ENCODE data around the gene DTX3. TPM values are rescaled to one million over a fixed set of nuclear protein-coding genes. Genes with fewer than 3 reads are reported as not detected.

The DTX3 gene
- polyA plus RNA-seq, 3 donors: 0.08 to 1.3 TPM; not detected in 1

DNA sequence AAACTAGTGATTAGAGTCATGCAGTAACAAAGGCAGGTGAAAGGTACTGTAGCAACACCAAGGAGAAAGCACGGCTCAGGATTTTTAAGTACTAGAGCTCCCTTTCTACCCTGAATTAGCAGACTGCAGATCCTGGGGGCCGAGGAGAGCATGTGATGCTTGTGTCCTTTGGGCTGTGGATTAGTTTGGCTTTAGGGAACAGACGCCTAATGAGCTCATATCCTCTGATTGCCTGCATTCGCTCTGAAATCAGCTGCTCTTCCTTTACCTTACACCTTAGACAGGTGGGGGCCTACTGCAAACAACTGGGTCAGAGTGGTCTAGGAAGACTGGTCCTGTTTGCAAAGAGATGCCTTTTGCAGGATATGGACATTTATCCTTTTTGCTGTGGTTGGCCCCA is 11.4 kb upstream of the DTX3 start:
- WGBS (ENCODE audit: insufficient coverage): 80% methylated on average over 1 of the region's 4 CpGs
- peaks cover 29 to 43% of the 10 kb centered on the region in 2 donors for H3K36me3 ChIP-seq (replicated peaks in 1 of 2; ENCODE audit: control insufficient read depth in 1 of 2, insufficient read depth in 2 of 2, low read length in 2 of 2)
- Mint-ChIP-seq H3K4me3 (no peak overlapping the region), H3K27ac (no peak overlapping the region), H3K27me3 (ENCODE audit: low read depth in 3 of 3) (peaks cover 2 to 9% (median 7%) of the 10 kb centered on the region in 3 donors), H3K9me3 (no peaks in the 10 kb centered on the region), H3K4me1 (peaks cover 25% of the 10 kb centered on the region), H3K36me3 (peaks cover 33 to 40% of the 10 kb centered on the region in 2 donors)
- H3K9ac ChIP-seq (ENCODE audit: insufficient read depth, low read length, poor library complexity, severe bottlenecking): no peak overlapping the region
- intact Hi-C loops (cut with micrococcal nuclease): no loop called here
- DNase-seq: no peak
- H3K4me3 ChIP-seq (replicated peaks in 1 of 3; ENCODE audit: low read depth in 2 of 3, low read length in 3 of 3): no peak overlapping the region
- peaks cover 4% of the 10 kb centered on the region for H3K79me2 ChIP-seq (ENCODE audit: insufficient read depth, low read length)
- no peaks in the 10 kb centered on the region for H3K27me3 ChIP-seq (ENCODE audit: control insufficient read depth in 2 of 2, insufficient read depth in 2 of 2, low read length in 2 of 2)
- H2AFZ ChIP-seq (ENCODE audit: insufficient read depth, low read depth, low read length, poor library complexity, severe bottlenecking): no peak overlapping the region
- TF ChIP-seq CTCF (IDR thresholded peaks at IDR 0.05): no peak
- no peak overlapping the region for H3K27ac ChIP-seq (ENCODE audit: low read depth in 1 of 2, low read length in 2 of 2)
- no peaks in the 10 kb centered on the region for H4K20me1 ChIP-seq (ENCODE audit: insufficient read depth, low read length)
- H3K4me2 ChIP-seq (replicated peaks; ENCODE audit: extremely low read depth, low read length, poor library complexity, severe bottlenecking): no peak overlapping the region
- H3K4me1 ChIP-seq (ENCODE audit: control insufficient read depth in 1 of 2, insufficient read depth in 2 of 2, low read length in 2 of 2): peaks cover 16 to 21% of the 10 kb centered on the region in 2 donors
- H3K9me3 ChIP-seq (replicated peaks in 1 of 2; ENCODE audit: control insufficient read depth in 1 of 2, insufficient read depth in 1 of 2, low read length in 2 of 2): no peaks in the 10 kb centered on the region

DNA sequence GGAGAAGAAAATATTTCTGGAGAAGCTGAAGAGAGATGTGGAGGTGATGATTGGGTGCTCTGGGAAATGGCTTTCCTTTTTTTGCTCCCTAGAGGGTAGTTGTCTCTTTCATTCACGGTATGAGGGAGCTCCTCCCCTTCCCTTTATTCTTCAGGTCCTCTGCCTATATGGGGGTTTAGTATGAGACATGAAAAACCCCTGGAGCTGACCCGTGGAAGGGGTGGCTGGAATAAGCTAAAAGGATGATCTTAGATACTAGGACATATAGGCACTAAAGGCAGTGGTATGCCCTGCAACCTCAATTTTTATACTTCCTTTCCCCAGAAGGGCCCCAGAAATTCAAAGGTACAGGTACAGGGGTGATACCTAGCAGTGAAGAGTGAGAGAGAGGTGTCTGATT is 4.2 kb upstream of the DTX3 start:
- no CpG with 5 or more reads among the region's 2 CpGs for WGBS (ENCODE audit: insufficient coverage)
- Mint-ChIP-seq H3K4me3 (no peak overlapping the region), H3K4me1 (peaks cover 14% of the 10 kb centered on the region), H3K27me3 (ENCODE audit: low read depth in 3 of 3) (peaks cover 18 to 23% (median 19%) of the 10 kb centered on the region in 3 donors), H3K36me3 (peaks cover 67 to 76% of the 10 kb centered on the region in 2 donors), H3K9me3 (peaks cover 0 to 12% (median 0%) of the 10 kb centered on the region in 7 donors), H3K27ac (no peak overlapping the region)
- no peak overlapping the region for H2AFZ ChIP-seq (ENCODE audit: insufficient read depth, low read depth, low read length, poor library complexity, severe bottlenecking)
- H3K4me3 ChIP-seq (replicated peaks in 1 of 3; ENCODE audit: low read depth in 2 of 3, low read length in 3 of 3): no peak overlapping the region
- H3K27me3 ChIP-seq (ENCODE audit: control insufficient read depth in 2 of 2, insufficient read depth in 2 of 2, low read length in 2 of 2): peaks cover 5 to 17% of the 10 kb centered on the region in 2 donors
- intact Hi-C loops (cut with micrococcal nuclease): no loop called here
- H3K79me2 ChIP-seq (ENCODE audit: insufficient read depth, low read length): no peaks in the 10 kb centered on the region
- no peaks in the 10 kb centered on the region for H4K20me1 ChIP-seq (ENCODE audit: insufficient read depth, low read length)
- no peaks in the 10 kb centered on the region for H3K9me3 ChIP-seq (replicated peaks in 1 of 2; ENCODE audit: control insufficient read depth in 1 of 2, insufficient read depth in 1 of 2, low read length in 2 of 2)
- peaks cover 9 to 13% of the 10 kb centered on the region in 2 donors for H3K4me1 ChIP-seq (ENCODE audit: control insufficient read depth in 1 of 2, insufficient read depth in 2 of 2, low read length in 2 of 2)
- H3K4me2 ChIP-seq (replicated peaks; ENCODE audit: extremely low read depth, low read length, poor library complexity, severe bottlenecking): no peak overlapping the region
- no peak overlapping the region for H3K27ac ChIP-seq (ENCODE audit: low read depth in 1 of 2, low read length in 2 of 2)
- no peak for DNase-seq
- H3K36me3 ChIP-seq (replicated peaks in 1 of 2; ENCODE audit: control insufficient read depth in 1 of 2, insufficient read depth in 2 of 2, low read length in 2 of 2): peaks cover 61 to 71% of the 10 kb centered on the region in 2 donors
- no peak overlapping the region for H3K9ac ChIP-seq (ENCODE audit: insufficient read depth, low read length, poor library complexity, severe bottlenecking)
- no peak for TF ChIP-seq CTCF (IDR thresholded peaks at IDR 0.05)
